T47D (cell line): Measurements from ENCODE around the gene TEX52.
A peak's percentile ranks its signal among the peaks of the same experiment; 100 is the strongest.

Source experiments
- DNase-seq, 2 experiments: peaks; one replicate each; pipeline versions ENCODE4 v3.0.0 to v3.0.0-alpha.2; 2011 to 2012; ENCODE audit warnings: low read depth in 1 of 2, low spot score in 1 of 2
- JUND ChIP-seq: IDR thresholded peaks from 2 replicates; pipeline ENCODE4 v1.6.1; 2012; ENCODE audit warnings: low read depth
- in situ Hi-C: cut with HindIII; loops from 2 replicates; pipeline ENCODE4 v1.10.0; 2016; ENCODE audit warnings: low sequenced_read_pairs, low pct_unique_long_range_greater_than_20kb

TEX52 gene

GRCh38 chr12:2819810-2820209, 37.0 kb downstream of the TEX52 start:
- DNase-seq: no peak
- in situ Hi-C loops: no loop called here
- TF ChIP-seq JUND: no peak

GRCh38 chr12:2813214-2814185, 43.3 kb downstream of the TEX52 start:
- DNase-seq: peak; percentile 47 to 83
- TF ChIP-seq JUND: no peak
- in situ Hi-C loops: no loop called here

GRCh38 chr12:2812290-2813213, 44.3 kb downstream of the TEX52 start, which contains the start of gene ITFG2:
Gene ITFG2 (plus strand): TSS chr12:2812668. CDS start chr12:2812761, 93 bp downstream.
- TF ChIP-seq JUND: no peak
- peak; percentile 87 to 99 for DNase-seq
- in situ Hi-C loops: no loop called here

GRCh38 chr12:2811801-2812200, 45.0 kb downstream of the TEX52 start:
- DNase-seq: peak in 1 of 2 experiments; percentile 59
- in situ Hi-C loops: no loop called here
- no peak for TF ChIP-seq JUND

- peak in 1 of 2 experiments; percentile 51 for DNase-seq
- in situ Hi-C loops: no loop called here
- TF ChIP-seq JUND: no peak
These were observed 50.1 kb downstream of the TEX52 start for GRCh38 chr12:2806700-2807099.

GRCh38 chr12:2805143-2805520, 51.7 kb downstream of the TEX52 start:
- in situ Hi-C loops: no loop called here
- no peak for DNase-seq
- TF ChIP-seq JUND: no peak

GRCh38 chr12:2804393-2805142, 52.3 kb downstream of the TEX52 start:
- TF ChIP-seq JUND: no peak
- DNase-seq: peak in 1 of 2 experiments; percentile 51
- in situ Hi-C loops: no loop called here

- DNase-seq: peak in 1 of 2 experiments; percentile 18
- no peak for TF ChIP-seq JUND
These were observed 53.0 kb downstream of the TEX52 start for GRCh38 chr12:2803635-2804392.

GRCh38 chr12:2801044-2801783, 55.6 kb downstream of the TEX52 start:
- no peak for TF ChIP-seq JUND
- in situ Hi-C loops: no loop called here
- no peak for DNase-seq

More at GRCh38 chr12:2803635-2804392, 53.0 kb downstream of the TEX52 start:
- in situ Hi-C loops: no loop called here

- in situ Hi-C loops: no loop called here
- no peak for TF ChIP-seq JUND
- peak in 1 of 2 experiments; percentile 79 for DNase-seq
These were observed 56.7 kb downstream of the TEX52 start for GRCh38 chr12:2800046-2800570.
